IPS-18c (cell line): ENCODE data around the gene HLA-DPA1.
"Not testable (repeated sequence)": the region's sequence is repeated elsewhere in the genome, so short reads cannot be mapped to it uniquely, and the experiment has no call there.

ENCODE experiments used
- H3K4me3 ChIP-seq: 2 replicates; pipeline ENCODE4 v1.7.0; 2013; ENCODE audit warnings: low read depth, mild to moderate bottlenecking, low read length, moderate library complexity; ENCODE audit not compliant: insufficient read depth
- H3K9me3 ChIP-seq: one replicate; pipeline ENCODE4 v1.6.1; 2013; ENCODE audit warnings: mild to moderate bottlenecking, low read length, moderate library complexity; ENCODE audit not compliant: control insufficient read depth, insufficient read depth

The HLA-DPA1 gene

GRCh38 chr6:33075208-33075567 is 1.7 kb upstream of the HLA-DPA1 start:
- Histone ChIP-seq H3K4me3 (no peak overlapping the region), H3K9me3 (no peaks in the 10 kb centered on the region)

GRCh38 chr6:33072508-33073100 is 845 bp downstream of the HLA-DPA1 start:
- no peak overlapping the region for H3K4me3 ChIP-seq
- H3K9me3 ChIP-seq = no peaks in the 10 kb centered on the region

- H3K4me3 ChIP-seq = no peak overlapping the region
Observed at GRCh38 chr6:33071569-33071968, 1.9 kb downstream of the HLA-DPA1 start.

GRCh38 chr6:33070909-33071308 is 2.5 kb downstream of the HLA-DPA1 start:
- Histone ChIP-seq H3K9me3 (no peaks in the 10 kb centered on the region), H3K4me3 (no peak overlapping the region)

More at GRCh38 chr6:33071569-33071968, 1.9 kb downstream of the HLA-DPA1 start:
- no peaks in the 10 kb centered on the region for H3K9me3 ChIP-seq

GRCh38 chr6:33069021-33069738 is 4.3 kb downstream of the HLA-DPA1 start:
- H3K9me3 ChIP-seq = no peaks in the 10 kb centered on the region
- H3K4me3 ChIP-seq = no peak overlapping the region

- H3K9me3 ChIP-seq = no peaks in the 10 kb centered on the region
- H3K4me3 ChIP-seq = no peak overlapping the region
Observed at GRCh38 chr6:33066917-33067521, 6.4 kb downstream of the HLA-DPA1 start.

- Histone ChIP-seq H3K4me3 (no peak overlapping the region), H3K9me3 (no peaks in the 10 kb centered on the region)
Observed at GRCh38 chr6:33065312-33065711, 8.1 kb downstream of the HLA-DPA1 start.

- H3K4me3 ChIP-seq = no peak overlapping the region
- H3K9me3 ChIP-seq = no peaks in the 10 kb centered on the region
Observed at GRCh38 chr6:33064723-33065122, 8.7 kb downstream of the HLA-DPA1 start.

GRCh38 chr6:33063435-33063834 is 10.0 kb downstream of the HLA-DPA1 start:
- not testable (repeated sequence) for H3K9me3 ChIP-seq, H3K4me3 ChIP-seq

GRCh38 chr6:33061987-33062386 is 11.5 kb downstream of the HLA-DPA1 start:
- no peaks in the 10 kb centered on the region for H3K9me3 ChIP-seq

GRCh38 chr6:33057222-33058150 is 16.0 kb downstream of the HLA-DPA1 start:
- Histone ChIP-seq H3K4me3 (no peak overlapping the region), H3K9me3 (no peaks in the 10 kb centered on the region)

More at GRCh38 chr6:33061987-33062386, 11.5 kb downstream of the HLA-DPA1 start:
- no peak overlapping the region for H3K4me3 ChIP-seq

- Histone ChIP-seq H3K9me3 (no peaks in the 10 kb centered on the region), H3K4me3 (no peak overlapping the region)
Observed at GRCh38 chr6:33053230-33053629, 20.2 kb downstream of the HLA-DPA1 start.

- Histone ChIP-seq H3K4me3 (no peak overlapping the region), H3K9me3 (no peaks in the 10 kb centered on the region)
Observed at GRCh38 chr6:33052627-33053026, 20.8 kb downstream of the HLA-DPA1 start.

- H3K9me3 ChIP-seq = no peaks in the 10 kb centered on the region
- H3K4me3 ChIP-seq = no peak overlapping the region
Observed at GRCh38 chr6:33050014-33050810, 23.2 kb downstream of the HLA-DPA1 start.

GRCh38 chr6:33049323-33050013 is 24.0 kb downstream of the HLA-DPA1 start:
- no peaks in the 10 kb centered on the region for H3K9me3 ChIP-seq
- no peak overlapping the region for H3K4me3 ChIP-seq

GRCh38 chr6:33040157-33040556 is 33.3 kb downstream of the HLA-DPA1 start:
- Histone ChIP-seq H3K4me3 (no peak overlapping the region), H3K9me3 (no peaks in the 10 kb centered on the region)
